ENCODE results near the gene RASD2.

RASD2 gene

GRCh38 chr22:35554297-35554845, 13.7 kb downstream of the RASD2 start:
- in situ Hi-C loops (cut with MboI; ENCODE audit: low pct_unique_long_range_greater_than_20kb, low sequenced_read_pairs) = no loop called here

GRCh38 chr22:35555483-35555890, 14.9 kb downstream of the RASD2 start:
- DNase-seq = no peak

More at GRCh38 chr22:35554297-35554845, 13.7 kb downstream of the RASD2 start:
- DNase-seq = no peak

GRCh38 chr22:35555946-35556547, 15.4 kb downstream of the RASD2 start:
- in situ Hi-C loops (cut with MboI; ENCODE audit: low pct_unique_long_range_greater_than_20kb, low sequenced_read_pairs) = no loop called here
- DNase-seq = no peak

More at GRCh38 chr22:35555483-35555890, 14.9 kb downstream of the RASD2 start:
- in situ Hi-C loops (cut with MboI; ENCODE audit: low pct_unique_long_range_greater_than_20kb, low sequenced_read_pairs) = no loop called here

GRCh38 chr22:35556666-35557065, 16.0 kb downstream of the RASD2 start:
- DNase-seq = no peak
- in situ Hi-C loops (cut with MboI; ENCODE audit: low pct_unique_long_range_greater_than_20kb, low sequenced_read_pairs) = no loop called here

- in situ Hi-C loops (cut with MboI; ENCODE audit: low pct_unique_long_range_greater_than_20kb, low sequenced_read_pairs) = no loop called here
- DNase-seq = no peak
Observed at GRCh38 chr22:35558031-35558430, 17.4 kb downstream of the RASD2 start.

- DNase-seq = no peak
- in situ Hi-C loops (cut with MboI; ENCODE audit: low pct_unique_long_range_greater_than_20kb, low sequenced_read_pairs) = no loop called here
Observed at GRCh38 chr22:35558719-35559118, 18.1 kb downstream of the RASD2 start.

GRCh38 chr22:35559354-35560005, 18.8 kb downstream of the RASD2 start:
- in situ Hi-C loops (cut with MboI; ENCODE audit: low pct_unique_long_range_greater_than_20kb, low sequenced_read_pairs) = no loop called here
- DNase-seq = no peak

- no peak for DNase-seq
- in situ Hi-C loops (cut with MboI; ENCODE audit: low pct_unique_long_range_greater_than_20kb, low sequenced_read_pairs) = no loop called here
Observed at GRCh38 chr22:35560366-35560765, 19.7 kb downstream of the RASD2 start.

GRCh38 chr22:35560824-35561223, 20.2 kb downstream of the RASD2 start:
- DNase-seq = no peak
- in situ Hi-C loops (cut with MboI; ENCODE audit: low pct_unique_long_range_greater_than_20kb, low sequenced_read_pairs) = no loop called here

GRCh38 chr22:35561796-35562526, 21.3 kb downstream of the RASD2 start:
- DNase-seq = no peak

GRCh38 chr22:35563211-35563610, 22.6 kb downstream of the RASD2 start:
- in situ Hi-C loops (cut with MboI; ENCODE audit: low pct_unique_long_range_greater_than_20kb, low sequenced_read_pairs) = no loop called here
- DNase-seq = no peak

More at GRCh38 chr22:35561796-35562526, 21.3 kb downstream of the RASD2 start:
- in situ Hi-C loops (cut with MboI; ENCODE audit: low pct_unique_long_range_greater_than_20kb, low sequenced_read_pairs) = no loop called here

GRCh38 chr22:35564975-35565867, 24.6 kb downstream of the RASD2 start:
- in situ Hi-C loops (cut with MboI; ENCODE audit: low pct_unique_long_range_greater_than_20kb, low sequenced_read_pairs) = no loop called here
- DNase-seq = no peak

- in situ Hi-C loops (cut with MboI; ENCODE audit: low pct_unique_long_range_greater_than_20kb, low sequenced_read_pairs) = no loop called here
- no peak for DNase-seq
Observed at GRCh38 chr22:35567351-35568141, 26.9 kb downstream of the RASD2 start.

- in situ Hi-C loops (cut with MboI; ENCODE audit: low pct_unique_long_range_greater_than_20kb, low sequenced_read_pairs) = no loop called here
- DNase-seq = no peak
Observed at GRCh38 chr22:35568751-35569739, 28.4 kb downstream of the RASD2 start.

- in situ Hi-C loops (cut with MboI; ENCODE audit: low pct_unique_long_range_greater_than_20kb, low sequenced_read_pairs) = no loop called here
- DNase-seq = no peak
Observed at GRCh38 chr22:35569916-35570315, 29.3 kb downstream of the RASD2 start.

GRCh38 chr22:35570686-35571194, 30.1 kb downstream of the RASD2 start:
- in situ Hi-C loops (cut with MboI; ENCODE audit: low pct_unique_long_range_greater_than_20kb, low sequenced_read_pairs) = no loop called here

GRCh38 chr22:35572556-35572955, 31.9 kb downstream of the RASD2 start:
- no peak for DNase-seq
- in situ Hi-C loops (cut with MboI; ENCODE audit: low pct_unique_long_range_greater_than_20kb, low sequenced_read_pairs) = no loop called here

More at GRCh38 chr22:35570686-35571194, 30.1 kb downstream of the RASD2 start:
- DNase-seq = no peak

Data from KBM-7 (cell line).